HG02981 (cell line): ENCODE results near the gene ITCH.
A peak's percentile ranks its signal among the peaks of the same experiment; 100 is the strongest.
"Not testable (repeated sequence)": the region's sequence is repeated elsewhere in the genome, so short reads cannot be mapped to it uniquely, and the experiment has no call there.

Source experiments
- ATAC-seq: cut with Tn5 transposase; IDR thresholded peaks from one replicate; pipeline ENCODE4 v1.9.1; 2021; ENCODE audit warnings: mild to moderate bottlenecking, moderate library complexity; ENCODE audit not compliant: unreplicated experiment

Gene ITCH

DNA sequence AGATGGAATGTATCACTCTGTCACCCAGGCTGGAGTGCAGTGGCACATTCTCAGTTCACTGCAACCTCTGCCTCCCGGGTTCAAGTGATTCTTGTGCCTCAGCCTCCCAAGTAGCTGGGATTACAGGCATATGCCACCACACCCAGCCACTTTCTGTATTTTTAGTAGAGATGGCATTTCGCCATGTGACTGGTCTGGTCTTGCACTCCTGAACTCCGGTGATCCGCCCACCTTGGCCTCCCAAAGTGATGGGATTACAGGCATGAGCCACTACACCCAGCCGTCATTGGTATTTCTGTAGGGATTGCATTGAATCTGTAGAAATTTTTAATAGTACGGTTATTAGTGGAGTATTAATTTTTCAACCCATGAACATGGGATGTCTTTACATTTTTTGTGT lies 134.5 kb downstream of the ITCH start:
- ATAC-seq, result not testable (repeated sequence)

DNA sequence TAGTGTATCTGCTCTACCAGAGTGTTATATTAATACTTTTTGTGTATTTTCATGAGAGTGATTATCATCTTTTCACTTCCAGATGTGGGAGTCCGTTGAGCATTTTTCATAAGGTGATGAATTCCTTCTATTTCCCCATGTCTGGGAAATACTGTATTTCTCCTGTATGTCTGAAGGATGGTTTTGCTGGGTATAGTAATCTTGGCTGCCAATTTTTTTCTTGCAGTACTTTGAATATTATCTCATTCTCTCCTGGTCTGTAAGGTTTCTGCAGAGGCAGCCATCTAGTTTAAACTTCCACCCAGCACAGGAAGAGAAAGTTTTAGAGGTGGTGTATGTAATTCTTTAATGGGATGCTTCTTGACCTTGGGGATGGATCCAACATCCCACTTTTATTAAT lies 137.8 kb downstream of the ITCH start:
- no peak for ATAC-seq

DNA sequence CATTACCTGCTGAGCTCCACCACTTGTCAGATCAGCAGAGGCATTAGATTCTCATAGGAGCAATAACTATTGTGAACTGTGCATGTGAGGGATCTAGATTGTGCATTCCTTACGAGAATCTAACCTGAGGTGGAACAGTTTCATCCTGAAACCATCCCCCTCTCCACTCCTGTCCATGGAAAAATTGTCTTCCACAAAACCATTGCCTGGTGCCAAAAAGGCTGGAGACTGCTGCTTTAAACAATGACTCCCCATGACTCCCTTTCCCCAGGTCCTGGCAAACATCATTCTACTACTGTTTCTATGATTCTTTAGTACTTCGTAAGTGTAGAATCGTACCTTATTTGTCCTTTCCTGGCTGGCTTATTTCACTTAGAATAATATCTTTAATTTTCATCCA lies 143.4 kb downstream of the ITCH start:
- ATAC-seq, result no peak

DNA sequence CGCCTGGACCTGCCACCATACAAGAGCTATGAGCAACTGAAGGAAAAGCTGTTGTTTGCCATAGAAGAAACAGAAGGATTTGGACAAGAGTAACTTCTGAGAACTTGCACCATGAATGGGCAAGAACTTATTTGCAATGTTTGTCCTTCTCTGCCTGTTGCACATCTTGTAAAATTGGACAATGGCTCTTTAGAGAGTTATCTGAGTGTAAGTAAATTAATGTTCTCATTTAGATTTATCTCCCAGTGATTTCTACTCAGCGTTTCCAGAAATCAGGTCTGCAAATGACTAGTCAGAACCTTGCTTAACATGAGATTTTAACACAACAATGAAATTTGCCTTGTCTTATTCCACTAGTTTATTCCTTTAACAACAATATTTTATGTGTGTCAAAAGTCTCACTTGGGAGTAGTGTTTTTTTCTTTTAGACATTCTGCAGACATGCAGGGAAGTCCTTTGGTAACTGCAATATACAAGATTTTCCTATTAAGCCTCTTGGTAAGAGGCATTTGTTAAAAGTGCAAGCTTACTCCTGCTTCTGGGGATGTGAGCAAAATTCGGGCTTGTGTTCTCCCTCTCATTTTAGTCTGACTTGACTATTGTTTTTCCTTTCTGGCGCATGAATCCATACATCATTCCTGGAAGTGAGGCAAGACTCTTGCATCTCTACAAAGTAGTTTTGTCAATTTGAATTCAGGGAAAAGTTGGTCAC lies 144.8 kb downstream of the ITCH start:
- no peak for ATAC-seq

DNA sequence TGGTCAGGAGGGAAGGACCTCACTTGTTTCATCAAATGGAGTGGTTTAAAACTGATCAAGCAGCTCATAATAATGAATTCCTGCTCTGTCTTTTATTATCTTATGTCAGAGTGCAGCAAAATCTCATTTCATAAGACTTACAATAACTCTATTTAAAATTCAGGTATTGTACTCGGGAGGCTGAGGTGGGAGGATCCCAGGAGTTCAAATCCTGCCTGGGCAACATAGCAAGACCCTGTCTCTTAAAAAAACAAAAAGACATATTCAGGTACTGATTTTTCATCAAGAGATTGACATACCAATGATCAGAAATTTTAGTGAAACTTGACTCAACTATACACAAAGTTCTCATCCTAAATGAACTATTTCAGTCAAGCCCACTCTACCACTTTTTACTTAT lies 147.5 kb downstream of the ITCH start:
- ATAC-seq, result no peak

DNA sequence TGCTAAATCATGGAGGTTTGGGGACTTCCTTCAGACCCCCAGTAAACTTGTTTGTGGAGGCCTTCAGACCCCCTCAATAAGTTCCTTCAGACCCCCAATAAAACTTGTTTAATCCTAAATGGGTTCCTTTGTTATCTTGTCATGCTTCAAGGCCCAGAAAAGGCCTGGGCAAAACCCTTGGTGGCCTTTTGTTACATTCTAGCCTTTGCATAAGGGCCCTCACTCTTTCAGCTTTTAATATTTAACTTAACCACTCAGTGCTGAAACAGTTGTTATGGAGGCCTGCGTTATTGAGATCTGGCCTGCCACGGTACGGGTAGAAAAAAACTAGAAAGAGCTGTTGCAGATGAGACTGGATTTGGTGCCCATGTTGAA lies 148.8 kb downstream of the ITCH start:
- ATAC-seq, result no peak

DNA sequence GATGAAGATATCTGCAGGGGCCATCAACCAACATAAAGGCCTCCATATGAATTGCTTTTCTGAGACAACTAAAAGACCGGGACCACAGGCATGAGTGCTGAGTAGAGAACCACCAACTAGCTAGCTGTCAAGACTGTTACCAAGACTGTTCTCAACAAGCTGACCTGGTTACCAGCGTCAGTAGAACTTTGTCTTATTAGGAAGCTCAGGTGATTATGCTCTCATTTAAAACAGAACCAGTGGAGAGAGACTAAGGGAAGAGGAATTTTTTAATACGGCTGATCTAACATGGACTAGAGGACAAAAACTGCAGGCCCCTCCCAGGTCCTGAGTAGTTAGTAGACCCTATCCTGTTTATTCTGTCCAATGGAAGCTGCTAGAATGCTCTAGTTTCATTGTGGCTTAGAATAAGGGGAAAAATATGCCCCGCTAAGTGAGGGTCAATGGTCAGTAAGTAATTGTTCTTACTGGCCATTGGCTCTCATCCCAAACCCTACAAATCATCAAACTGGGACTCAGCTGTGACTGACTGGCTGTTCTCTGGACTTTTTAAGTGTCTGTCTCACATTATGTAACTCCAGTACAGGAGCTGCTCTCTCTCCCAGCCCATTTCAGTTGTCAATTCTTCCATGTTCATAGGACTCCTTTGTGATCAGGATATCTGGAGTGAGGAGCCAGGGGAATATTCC lies 149.3 kb downstream of the ITCH start:
- ATAC-seq, result no peak

DNA sequence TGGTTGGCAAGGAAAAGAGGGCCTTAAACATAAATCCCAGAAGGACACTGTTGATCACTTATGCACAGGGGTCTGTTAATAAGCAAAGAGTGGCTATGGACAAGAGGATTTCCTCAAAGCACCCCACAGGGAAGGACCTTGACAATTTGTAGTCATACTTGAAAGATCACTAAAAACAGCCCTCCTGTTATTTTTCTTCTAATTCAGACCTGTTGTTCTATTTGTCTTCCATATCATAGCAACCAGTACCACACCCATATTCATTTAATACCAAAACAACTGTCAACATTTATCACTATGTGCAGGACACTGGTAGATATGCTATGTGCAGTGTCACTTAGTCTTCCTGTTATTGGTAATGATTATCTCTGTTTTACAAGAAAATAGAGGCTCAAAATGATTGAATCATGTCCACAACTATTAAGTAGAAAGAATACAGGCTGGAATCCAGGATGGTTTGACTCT lies 149.9 kb downstream of the ITCH start:
- ATAC-seq, result no peak

DNA sequence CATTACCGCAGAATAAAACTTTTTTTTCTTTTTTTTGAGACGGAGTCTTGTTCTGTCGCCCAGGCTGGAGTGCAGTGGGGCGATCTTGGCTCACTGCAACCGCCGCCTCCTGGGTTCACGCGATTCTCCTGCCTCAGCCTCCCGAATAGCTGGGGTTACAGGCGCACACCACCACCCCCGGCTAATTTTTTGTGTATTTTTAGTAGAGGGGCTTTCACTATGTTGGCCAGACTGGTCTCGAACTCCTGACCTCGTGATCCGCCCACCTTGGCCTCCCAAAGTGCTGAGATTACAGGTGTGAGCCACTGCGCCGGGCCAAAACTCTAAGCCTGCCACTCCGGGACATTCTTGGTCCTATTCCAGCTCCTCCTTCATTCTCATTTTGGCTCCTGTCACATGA lies 151.0 kb downstream of the ITCH start:
- ATAC-seq, result not testable (repeated sequence)

DNA sequence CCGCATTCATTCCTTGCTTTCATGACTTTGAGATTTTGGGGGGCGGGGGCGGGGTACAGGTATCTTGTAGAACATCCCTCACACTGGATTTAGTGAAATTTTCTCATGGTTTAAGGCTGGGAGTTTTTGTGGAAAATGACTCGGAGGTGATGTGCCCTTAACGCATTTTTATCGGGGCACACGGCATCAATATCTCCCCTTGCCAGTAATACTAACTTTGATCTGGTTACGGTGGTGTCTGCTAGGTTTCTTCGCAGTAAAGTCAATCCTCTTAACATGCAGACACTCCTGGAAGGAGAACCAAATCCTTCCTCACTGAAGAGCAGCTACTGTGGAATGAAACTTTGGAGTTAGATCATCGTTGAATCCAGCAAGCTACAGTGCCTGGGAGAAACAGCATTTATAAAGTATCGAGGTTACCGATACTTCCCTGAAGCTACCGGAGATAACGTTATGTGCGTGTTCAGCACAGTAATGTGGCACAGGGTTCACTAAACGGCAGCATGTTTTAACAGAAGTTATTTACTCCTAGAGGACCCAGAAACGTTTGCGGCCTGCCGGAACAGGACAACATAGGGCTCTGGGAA lies 151.9 kb downstream of the ITCH start:
- ATAC-seq, result no peak

DNA sequence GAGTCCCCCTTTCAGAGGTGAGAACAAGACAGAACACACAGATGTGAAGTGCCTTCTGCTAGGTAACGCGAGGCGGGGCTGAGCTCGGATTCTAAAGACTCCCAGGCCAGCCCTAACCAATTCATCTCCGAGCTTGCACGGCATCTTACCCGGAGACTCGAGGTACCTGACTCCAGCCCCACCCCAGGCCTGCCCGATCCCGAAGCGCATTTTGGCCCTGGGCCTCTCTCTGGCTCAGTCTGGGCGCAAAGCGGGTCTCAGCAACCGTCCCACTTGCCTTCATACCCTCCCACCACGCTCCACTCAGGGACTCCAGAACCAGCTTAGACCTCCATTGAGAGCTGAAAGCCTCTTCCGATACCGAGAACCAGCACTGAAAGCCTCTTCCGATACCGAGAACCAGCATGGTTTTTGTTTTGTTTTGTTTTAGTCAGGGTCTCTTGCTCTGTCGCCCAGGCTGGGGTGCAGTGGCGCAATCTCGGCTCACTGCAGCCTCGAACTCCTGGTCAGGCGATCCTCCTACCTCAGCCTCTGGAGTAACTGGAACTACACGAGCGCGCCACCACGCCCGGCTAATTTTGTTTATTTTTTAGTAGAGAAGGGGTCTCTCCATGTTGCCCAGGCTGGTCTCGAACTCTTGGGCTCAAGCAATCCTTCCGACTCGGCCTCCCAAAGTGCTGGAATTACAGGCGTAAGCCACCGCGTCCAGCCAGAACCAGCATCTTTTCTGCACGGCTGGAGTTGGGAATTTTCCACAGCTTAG lies 152.6 kb downstream of the ITCH start:
- ATAC-seq, result peak; percentile 41

DNA sequence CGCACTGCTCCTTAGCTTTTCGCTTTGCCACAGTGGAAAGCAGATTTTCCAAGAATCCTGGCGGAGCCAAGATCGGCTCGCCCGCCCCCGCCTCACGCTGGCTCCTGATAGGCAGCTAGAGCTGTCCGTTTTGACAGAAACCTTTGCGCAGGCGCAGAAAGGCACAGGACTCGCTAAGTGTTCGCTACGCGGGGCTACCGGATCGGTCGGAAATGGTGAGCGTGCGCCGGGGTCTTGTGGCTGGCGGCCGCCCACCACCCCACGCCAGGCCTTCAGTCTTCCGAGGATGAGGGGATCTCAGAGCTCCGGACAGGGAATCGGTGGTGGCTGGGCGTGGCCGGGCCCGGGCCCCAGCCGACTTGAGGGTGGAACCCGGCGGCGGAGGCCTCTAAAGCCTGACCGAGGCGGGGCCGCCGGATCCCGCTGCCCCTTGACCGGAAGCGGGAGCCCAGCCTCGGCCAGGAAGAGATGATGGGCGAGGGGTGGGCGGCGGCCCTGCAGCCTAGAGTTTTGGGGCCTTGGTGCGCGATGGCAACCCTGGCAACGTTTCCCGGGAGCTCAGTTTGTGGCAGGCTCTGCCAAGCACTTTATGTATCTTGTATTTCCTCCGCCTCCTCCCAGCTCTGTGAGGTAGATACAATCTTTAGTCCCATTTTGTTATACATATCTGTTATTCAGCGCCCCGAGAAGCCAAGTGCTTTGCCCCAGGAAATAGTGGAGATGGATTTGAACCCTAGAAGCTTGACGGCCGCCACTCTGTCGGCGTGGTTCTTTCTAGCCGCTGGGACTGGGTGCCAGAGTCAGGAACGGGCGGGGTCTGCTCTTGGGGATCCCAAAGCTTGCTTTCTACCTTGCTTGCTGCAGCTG lies 153.4 kb downstream of the ITCH start, which contains the start of gene DYNLRB1:
Gene DYNLRB1 (plus strand): TSS at position 176 of the 867 bp plus-strand sequence. CDS start 37 bp downstream, at position 213.
- peak; percentile 60 for ATAC-seq

DNA sequence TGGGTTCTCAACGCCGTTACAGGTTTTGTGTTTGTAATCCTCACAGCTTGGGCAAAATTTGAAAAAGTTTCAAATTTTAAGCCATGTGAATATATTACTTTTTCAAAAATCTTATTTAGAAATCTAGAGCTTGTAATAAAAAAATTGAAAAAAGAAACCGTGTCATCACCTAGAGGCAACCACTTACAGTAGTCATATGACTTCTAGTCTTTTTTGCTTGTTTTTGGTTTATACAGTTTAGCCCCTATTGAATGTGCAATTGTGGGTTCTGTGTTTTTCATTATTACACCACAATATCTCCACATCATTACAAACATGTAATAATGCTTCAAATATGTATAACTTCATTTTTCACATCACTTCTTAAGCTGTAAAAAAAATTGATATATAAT lies 154.0 kb downstream of the ITCH start:
- no peak for ATAC-seq

DNA sequence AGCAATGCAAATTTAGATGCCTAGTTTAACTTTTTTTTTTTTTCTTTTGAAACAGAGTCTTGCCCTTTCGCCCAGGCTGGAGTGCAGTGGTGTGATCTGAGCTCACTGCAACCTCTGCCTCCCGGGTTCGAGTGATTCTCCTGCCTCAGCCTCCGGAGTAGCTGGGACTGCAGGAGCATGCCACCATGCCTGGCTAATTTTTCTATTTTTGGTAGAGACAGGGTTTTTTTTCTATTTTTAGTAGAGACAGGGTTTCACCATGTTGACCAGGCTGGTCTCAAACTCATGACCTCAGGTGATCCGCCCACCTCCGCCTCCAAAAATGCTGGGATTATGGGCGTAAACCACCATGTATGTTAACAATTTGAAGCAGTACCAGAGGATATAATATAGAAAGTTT lies 155.8 kb downstream of the ITCH start:
- ATAC-seq, result not testable (repeated sequence)

DNA sequence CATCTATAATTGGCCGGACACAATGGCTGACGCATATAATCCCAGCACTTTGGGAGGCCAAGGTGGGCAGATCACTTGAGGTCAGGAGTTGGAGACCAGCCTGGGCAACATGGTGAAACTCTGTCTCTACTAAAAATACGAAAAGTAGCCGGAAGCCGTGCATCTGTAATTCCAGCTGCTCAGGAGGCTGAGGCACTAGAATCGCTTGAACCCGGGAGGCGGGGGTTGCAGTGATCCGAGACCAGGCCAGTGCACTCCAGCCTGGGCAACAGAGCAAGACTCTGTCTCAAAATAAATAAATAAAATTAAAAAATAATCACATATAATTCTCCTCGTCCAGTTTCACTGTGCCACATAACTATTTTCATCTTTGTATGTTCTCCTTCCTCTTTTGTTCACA lies 156.8 kb downstream of the ITCH start:
- not testable (repeated sequence) for ATAC-seq

DNA sequence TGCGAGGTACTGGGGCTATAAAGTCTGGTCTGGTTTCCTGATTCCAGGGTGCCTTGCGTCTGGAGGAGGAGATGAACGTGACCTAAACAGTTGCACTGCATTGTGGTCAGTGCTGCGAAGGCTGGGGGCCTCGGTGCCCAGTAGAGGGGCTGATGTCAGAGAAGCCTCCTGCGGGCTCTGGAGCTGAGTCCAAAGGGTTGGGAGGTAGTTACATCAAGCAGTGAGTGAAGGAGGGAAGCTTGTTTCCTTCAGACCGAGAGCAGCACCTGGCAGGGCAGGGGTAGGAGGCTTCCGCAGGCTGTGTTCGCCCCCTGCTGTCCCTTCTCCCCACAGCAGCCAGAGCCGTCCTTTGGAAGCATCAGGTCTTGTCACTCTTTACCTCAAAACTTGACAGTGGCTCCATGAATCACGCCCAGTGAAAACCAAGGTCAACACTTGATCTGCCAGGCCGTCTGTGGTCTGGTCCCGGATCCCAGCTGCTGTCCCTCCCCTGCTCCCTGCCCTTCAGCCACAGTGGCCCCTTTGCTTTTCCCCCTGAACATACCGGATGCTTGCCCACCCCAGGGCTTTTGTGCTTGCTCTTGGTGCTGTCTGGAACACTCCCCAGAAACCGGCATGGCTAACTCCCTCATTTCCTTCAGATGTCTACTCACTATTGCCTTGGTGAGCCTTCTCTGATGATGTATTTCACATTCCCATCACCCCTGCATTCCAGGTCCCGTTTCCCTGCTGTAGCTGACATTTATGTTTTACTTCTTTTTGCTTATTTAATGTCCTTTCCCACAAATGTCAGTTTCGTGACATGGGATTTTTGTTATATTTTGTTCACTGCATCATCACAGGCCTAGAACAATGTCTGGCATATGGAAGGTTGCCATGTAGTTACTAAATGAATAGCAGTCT lies 160.1 kb downstream of the ITCH start:
- no peak for ATAC-seq

DNA sequence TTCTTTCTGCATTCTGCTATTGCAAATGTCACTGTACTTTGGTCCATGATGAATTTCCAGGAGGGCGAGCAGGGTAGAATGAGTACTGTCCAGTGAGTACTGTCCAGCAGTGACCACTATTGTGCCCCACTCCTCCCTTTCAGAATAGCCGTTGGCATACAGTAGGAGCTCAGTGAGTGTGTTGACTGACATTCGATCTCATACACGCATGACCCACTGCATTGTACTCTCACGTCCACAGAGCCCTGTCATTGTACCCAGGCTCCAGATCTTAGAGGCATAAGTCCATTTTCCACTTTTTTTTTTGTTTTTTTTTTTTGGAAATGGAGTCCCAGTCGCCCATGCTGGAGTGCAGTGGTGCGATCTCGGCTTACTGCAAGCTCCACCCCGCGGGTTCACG lies 161.4 kb downstream of the ITCH start:
- ATAC-seq, result no peak

DNA sequence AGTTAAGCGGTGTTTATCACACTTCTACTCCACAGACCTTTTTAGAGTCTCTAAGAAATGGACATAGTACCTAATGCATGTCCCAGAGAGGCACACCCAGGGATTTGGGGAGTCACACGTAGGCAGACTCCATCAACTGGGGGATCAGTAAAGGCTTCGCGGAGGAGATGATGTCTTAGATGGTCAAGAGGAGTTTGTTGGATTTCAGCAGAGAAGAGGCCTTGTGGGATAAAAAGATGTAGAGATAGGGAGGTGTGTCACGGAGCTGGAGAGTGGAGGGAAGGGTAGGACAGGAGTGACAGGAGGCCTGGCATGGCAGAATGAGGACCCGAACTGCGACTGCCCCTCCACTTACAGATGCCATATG lies 162.3 kb downstream of the ITCH start:
- no peak for ATAC-seq

DNA sequence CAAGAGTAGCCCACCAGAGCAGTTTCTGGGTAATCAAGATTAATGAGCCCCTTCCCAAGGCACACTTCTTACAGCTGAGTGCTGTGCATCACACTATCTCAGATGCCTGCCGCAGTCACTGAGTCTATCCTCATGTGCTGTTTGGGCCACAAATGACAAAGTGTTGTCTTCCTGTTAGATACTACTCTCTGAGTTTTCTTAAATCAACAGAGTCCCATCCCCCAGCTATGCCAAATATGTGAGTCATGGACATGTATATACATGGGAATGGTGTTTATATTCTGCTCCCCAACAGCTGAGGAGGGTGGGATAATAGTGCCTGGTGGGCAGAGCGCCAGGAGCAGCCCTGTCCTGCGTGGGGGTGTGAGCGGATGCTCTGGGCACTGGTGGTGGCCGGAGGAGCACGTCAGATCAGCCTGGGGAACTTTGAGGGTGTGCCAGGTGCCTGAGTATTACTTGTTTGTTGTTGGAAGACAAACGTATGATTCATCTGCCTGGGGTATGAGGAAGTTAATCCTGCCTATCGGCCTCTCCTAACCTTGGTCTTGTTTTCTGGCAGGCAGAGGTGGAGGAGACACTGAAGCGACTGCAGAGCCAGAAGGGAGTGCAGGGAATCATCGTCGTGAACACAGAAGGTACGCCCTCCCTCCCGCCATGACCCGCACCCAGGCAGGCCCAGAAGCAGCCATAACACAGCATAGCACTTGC lies 162.8 kb downstream of the ITCH start:
- no peak for ATAC-seq
